HG02571 (cell line): Measurements from ENCODE around the gene ING3.
"Not testable (repeated sequence)": the region's sequence is repeated elsewhere in the genome, so short reads cannot be mapped to it uniquely, and the experiment has no call there.

Source experiments
- ATAC-seq: cut with Tn5 transposase; IDR thresholded peaks from one replicate; pipeline ENCODE4 v1.9.1; 2021; ENCODE audit warnings: mild to moderate bottlenecking, moderate library complexity; ENCODE audit not compliant: unreplicated experiment

Gene ING3

GRCh38 chr7:120949998-120950538 is 509 bp upstream of the ING3 start:
- ATAC-seq = no peak

GRCh38 chr7:120951309-120951699 is 727 bp downstream of the ING3 start:
- ATAC-seq = no peak

GRCh38 chr7:120951826-120952225 is 1.2 kb downstream of the ING3 start:
- ATAC-seq = no peak

- no peak for ATAC-seq
These were observed 5.1 kb downstream of the ING3 start for GRCh38 chr7:120955577-120956149.

GRCh38 chr7:120959929-120960484 is 9.4 kb downstream of the ING3 start:
- no peak for ATAC-seq

GRCh38 chr7:120960714-120961113 is 10.1 kb downstream of the ING3 start:
- no peak for ATAC-seq

- ATAC-seq = no peak
These were observed 11.1 kb downstream of the ING3 start for GRCh38 chr7:120961638-120962173.

- ATAC-seq = no peak
These were observed 13.5 kb downstream of the ING3 start for GRCh38 chr7:120964088-120964487.

GRCh38 chr7:120966961-120967360 is 16.4 kb downstream of the ING3 start:
- no peak for ATAC-seq

- no peak for ATAC-seq
These were observed 23.3 kb downstream of the ING3 start for GRCh38 chr7:120973849-120974248.

- ATAC-seq = no peak
These were observed 29.4 kb downstream of the ING3 start for GRCh38 chr7:120979765-120980499.

- ATAC-seq = no peak
These were observed 30.5 kb downstream of the ING3 start for GRCh38 chr7:120981117-120981516.

GRCh38 chr7:120981888-120982615 is 31.5 kb downstream of the ING3 start:
- no peak for ATAC-seq

- not testable (repeated sequence) for ATAC-seq
These were observed 33.0 kb downstream of the ING3 start for GRCh38 chr7:120983592-120983991.

- ATAC-seq = no peak
These were observed 33.8 kb downstream of the ING3 start for GRCh38 chr7:120984406-120984805.

GRCh38 chr7:120985130-120985758 is 34.7 kb downstream of the ING3 start:
- ATAC-seq = no peak

- ATAC-seq = no peak
These were observed 35.3 kb downstream of the ING3 start for GRCh38 chr7:120985839-120986238.

- ATAC-seq = no peak
These were observed 36.1 kb downstream of the ING3 start for GRCh38 chr7:120986650-120987049.

GRCh38 chr7:120987280-120987679 is 36.7 kb downstream of the ING3 start:
- ATAC-seq = no peak

- ATAC-seq = peak; percentile 93
These were observed 37.4 kb downstream of the ING3 start for GRCh38 chr7:120987683-120988590.
